GM18951 (cell line): ENCODE results near the gene TSPO.

Source experiments
- POLR2A ChIP-seq: IDR thresholded peaks from 4 replicates; pipeline ENCODE4 v1.6.1; 2011; ENCODE audit warnings: mild to moderate bottlenecking; ENCODE audit not compliant: insufficient read length, insufficient read depth; ENCODE audit errors: extremely low read depth
- in situ Hi-C: fragments of 300-500 bp; cut with MboI; formaldehyde crosslinking; loops from one replicate; pipeline ENCODE4 v1.12.0; 2022; ENCODE audit warnings: low sequenced_read_pairs, mixed read lengths, inconsistent platforms; ENCODE audit not compliant: unreplicated experiment

TSPO gene

DNA sequence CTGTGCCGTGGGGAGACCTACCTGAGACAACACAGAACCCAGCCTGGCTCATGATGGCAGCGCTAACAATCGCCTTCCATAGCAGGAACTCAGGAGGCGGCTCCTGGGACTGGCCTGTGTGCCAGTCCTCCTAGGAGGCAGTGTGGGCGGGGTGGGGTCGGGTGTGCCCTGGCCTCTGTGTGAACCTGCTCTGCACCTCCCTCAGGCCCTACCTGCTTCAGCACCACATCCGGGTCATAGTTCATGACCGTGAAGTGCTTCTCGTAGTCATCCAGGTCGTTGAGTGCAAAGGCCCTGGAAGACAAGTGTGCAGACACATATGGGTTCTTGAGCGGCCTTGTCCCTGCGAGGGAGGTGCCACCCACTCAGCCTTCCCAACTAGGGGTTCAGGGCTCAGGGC is 20.2 kb downstream of the TSPO start:
- TF ChIP-seq POLR2A, result no peak
- in situ Hi-C loops, result no loop called here

DNA sequence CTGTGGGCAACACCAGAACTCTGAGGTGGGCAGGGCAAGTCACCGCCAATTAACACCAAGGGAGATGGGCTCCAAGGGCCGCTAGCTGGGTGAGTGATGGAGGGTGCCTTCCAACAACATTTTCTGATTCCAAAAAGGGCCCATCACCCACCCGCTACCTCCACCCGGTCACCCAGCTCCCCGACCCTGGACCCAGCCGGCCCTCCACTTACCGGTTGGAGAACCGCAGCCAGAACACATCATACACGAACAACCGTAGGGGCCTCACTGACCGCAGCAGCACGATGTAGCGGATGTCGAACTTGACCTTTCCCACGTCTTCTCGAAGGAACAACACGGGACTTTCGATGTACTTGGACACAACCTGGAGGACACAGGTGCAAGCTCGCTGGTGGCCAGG is 20.8 kb downstream of the TSPO start:
- TF ChIP-seq POLR2A, result no peak

DNA sequence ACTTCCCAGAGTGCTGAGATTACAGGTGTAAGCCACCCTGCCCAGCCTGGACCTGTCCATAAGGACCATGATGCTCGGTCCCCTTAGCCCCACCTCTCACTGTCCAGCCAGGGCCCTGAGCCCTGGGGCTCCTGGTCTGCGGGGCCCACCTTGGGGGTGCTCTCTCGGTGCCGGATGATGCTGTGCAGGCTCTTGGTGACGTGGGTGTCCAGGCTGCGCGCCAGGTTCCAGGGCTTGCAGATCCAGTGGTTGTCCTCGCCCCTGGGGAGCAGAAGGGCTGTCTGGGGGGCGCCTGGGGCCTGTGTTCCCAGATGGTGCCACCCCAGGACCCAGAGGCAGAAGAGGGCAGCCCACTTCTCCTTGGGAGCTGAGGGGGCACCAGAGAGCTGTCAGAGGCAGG is 22.2 kb downstream of the TSPO start:
- in situ Hi-C loops, result no loop called here

More for the DNA sequence above, 20.8 kb downstream of the TSPO start:
- in situ Hi-C loops, result no loop called here

DNA sequence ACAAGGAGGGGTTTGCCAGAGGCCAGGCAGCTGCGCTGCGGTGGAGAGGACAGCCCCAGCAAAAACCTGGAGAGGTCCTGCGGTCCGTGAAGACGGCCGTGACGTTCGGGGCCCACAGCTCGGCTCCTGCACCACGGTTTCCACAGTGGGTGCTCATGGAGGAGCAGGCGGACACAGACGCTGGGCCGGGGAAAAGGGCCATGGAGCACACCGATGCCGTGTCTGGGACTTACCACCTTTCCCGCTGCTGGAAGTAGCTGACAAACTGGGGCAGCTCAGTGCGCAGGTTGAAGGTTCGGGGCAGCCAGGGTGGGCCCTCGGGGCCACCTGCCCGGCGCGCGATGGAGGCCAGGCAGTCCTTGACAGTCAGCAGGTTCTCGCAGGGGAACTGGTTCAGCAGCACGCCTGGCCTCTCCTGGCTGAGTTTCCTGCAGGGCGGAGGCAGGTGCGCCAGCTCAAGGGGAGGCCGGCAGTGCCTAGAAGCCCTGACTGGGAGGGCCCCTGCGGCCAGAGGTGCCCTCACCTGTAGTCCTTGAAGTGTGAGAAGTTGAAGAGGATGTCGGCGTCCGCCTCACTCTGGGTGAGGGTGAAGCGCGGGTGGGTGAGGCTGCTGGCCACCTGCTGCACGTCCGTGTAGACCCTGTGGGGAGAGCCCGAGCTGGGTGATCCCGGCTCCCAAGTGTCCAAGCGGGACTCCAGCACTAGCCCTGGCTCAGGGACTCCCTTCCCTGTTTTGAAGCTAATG is 22.8 kb downstream of the TSPO start:
- no peak for TF ChIP-seq POLR2A
- in situ Hi-C loops, result no loop called here

More for the DNA sequence above, 22.2 kb downstream of the TSPO start:
- no peak for TF ChIP-seq POLR2A

DNA sequence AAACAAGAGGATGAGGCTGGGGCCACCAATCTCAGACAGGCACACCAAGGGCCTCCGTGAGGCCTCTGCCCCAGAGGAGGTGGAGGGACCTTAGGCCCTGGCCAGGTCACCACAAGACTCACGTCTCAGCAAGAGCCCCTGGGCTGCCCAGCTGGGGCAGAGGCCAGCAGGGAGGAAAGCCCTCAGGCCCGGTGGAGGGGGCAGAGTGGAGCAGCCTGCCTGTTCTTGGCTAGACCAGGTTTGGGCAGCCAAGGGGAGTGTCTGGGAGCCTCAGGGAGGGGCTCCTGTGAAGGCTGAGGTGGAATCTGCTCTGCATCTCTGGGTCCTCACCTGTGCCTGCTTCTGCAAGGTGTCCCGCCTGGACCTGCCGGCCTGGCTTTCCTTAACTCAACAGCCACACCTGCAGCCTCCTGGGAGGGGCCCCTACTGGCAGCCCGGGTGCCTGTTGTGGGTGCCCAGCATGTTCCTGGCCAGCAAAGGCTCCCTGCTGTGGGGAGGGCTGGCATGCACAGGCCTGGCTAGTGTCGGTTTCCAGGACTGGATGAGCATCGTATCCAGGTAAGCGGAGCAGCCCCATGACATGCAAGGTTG is 23.7 kb downstream of the TSPO start:
- in situ Hi-C loops, result no loop called here
- TF ChIP-seq POLR2A, result no peak

DNA sequence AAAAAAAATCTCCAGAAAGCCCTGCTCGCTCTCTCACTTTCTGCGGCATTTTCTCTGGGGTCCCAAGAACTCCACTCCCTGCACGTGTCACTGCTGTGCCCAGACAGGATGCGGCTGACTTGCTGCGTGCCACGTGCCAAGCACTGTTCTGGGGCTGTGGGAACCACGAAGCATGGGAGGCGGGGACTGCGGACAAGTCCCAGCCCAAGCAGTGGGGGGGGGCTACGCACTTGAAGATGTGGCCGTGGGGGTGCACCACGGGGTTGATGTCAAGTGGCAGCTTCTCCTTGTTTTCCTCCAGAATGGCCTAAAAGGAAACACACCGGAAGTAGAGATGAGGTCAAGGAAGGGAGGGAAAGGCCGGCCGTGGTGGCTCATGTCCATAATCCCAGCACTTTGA is 24.7 kb downstream of the TSPO start:
- in situ Hi-C loops, result no loop called here
- no peak for TF ChIP-seq POLR2A

DNA sequence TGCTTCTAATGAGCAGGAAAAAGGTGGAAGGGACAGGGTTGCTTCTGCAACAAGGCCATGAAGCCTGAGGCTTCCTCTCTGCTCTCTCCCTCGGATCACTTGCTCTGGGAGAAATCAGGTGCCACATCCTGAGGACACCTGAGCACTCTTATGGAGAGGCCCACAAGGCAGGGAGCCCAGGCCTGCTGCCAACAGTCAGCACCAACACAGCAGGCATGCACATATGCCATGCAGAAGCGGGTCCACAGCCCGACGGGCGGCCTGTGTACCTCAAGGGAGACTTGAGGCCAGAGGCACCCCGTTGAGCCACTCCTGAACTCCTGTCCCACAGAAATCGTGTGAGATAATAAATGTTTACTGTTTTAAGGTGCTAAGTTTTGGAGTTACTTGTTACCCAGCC is 26.1 kb downstream of the TSPO start:
- in situ Hi-C loops, result no loop called here
- no peak for TF ChIP-seq POLR2A

DNA sequence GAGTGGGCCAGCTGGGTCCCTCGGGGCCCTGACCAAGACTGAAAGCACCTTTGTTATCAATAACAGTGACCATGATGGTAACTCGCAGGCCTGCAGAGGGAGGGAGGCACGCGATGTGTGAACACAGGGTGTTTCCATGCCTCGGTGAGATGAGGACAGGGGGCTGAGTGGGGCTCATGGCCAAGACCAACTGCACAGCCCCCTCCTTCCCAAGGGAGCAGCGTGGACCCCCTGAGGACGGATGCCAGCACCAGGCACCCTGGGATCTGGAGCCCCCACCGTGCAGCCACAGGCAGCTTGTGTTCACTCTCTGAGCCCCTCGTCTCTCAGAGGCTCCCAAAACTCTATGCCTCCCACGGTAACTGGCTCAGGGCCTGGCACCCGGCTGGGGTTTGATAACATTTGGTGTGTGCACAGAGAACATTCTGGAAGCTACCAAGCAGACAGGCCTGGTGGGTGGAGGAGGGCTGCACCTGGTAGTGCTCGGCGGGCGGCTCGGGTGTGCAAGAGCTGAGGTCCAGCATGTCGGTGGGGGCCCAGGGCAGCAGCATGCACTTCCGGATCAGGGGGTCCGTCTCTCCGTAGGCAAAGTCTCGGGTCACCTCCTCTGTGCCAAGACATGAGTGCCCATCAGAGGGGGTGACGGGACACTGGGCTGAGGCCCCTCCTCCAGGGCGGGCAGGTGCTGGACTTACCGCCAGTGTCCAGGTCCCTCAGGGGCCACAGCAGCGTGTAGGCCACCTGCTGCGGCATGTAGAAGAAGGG is 28.0 kb downstream of the TSPO start:
- in situ Hi-C loops, result no loop called here
- no peak for TF ChIP-seq POLR2A

DNA sequence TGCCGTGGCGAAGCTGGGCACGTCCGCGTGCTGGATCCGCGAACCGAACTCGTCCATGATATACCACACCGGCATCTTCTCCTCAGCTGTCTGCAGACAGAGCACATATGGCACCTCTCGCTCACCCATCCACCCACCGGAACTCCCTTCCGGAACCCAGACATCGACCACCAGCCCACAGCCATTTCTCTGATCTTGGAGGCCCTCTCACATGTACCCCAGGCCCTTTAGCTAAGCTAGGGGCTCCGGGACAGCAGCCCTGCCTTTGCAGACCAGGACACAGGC is 28.5 kb downstream of the TSPO start:
- in situ Hi-C loops, result no loop called here
- TF ChIP-seq POLR2A, result no peak

DNA sequence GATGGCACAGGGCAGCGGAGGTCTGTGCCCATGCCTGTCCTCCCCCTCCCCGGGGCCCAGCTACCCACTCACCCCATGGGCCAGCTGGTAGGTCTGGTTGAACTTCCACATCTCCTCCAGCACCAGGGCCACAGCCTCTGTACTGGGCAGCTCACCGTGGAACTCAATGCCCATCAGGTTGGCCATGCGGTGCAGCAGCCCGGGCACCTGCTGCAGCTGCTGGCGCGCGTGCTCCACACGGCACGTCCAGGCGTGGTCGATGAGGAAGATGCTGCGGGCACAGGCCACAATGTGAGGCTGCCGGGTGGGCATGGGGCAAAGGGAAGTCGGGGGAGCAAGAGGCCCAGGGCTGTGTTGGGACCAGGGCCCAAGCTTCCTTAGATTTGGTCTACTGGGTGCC is 29.3 kb downstream of the TSPO start:
- TF ChIP-seq POLR2A, result no peak
- in situ Hi-C loops, result no loop called here

DNA sequence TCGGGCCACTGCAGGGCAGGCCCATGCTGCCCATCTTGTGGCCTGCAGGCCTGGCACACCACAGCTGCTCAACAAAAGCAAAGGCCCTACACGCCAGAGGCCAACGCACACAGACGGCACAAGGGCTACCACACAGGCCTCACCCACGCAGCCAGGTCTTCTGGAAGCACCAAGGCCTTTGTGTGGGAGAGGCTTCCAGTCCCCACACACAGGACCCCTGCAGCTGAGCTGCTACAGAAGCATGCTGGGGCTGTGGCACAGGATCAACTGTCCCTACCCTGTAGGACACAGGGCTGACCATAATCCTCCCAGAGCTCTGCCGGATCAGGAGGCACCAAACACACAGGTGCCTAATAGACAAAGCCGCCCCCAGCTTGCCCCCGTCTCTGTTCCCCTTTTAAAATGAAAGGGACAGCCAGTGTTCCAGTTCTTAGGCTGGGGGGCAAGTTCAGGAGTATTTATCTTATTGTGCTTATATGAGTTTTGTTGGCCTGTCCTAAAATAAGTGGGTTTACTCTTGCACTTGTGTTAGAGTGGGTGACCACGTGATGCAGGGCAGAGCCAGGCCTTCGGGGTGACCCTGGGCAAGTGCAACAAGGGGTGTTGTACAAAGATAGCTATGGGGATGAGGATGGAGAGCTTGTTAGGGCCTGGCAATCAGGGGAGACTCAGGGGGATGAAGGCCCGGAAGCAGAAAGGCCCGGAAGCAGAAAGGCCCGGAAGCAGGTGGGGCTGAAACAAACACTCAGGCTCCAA is 30.1 kb downstream of the TSPO start:
- TF ChIP-seq POLR2A, result no peak
- in situ Hi-C loops, result no loop called here

DNA sequence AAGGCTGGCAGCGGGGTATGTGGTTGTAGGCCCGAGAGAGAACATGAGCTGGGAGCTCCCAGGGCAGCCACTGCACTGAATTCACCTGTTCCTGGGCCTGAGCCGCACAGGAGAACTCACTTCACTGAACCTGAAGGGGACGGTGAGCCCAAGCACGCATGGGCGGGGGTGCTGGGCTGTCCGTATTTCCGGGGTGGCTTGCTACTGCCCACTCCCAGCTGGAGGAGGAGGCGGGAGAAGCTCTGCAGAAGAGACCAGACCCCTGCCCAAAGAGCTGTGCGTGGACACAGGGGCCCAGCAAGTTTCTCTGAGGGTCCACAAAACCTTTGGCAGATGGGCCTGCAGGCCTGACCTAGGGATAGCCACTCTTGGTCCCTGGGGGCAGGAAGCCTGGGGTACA is 30.8 kb downstream of the TSPO start:
- in situ Hi-C loops, result no loop called here
- TF ChIP-seq POLR2A, result no peak

DNA sequence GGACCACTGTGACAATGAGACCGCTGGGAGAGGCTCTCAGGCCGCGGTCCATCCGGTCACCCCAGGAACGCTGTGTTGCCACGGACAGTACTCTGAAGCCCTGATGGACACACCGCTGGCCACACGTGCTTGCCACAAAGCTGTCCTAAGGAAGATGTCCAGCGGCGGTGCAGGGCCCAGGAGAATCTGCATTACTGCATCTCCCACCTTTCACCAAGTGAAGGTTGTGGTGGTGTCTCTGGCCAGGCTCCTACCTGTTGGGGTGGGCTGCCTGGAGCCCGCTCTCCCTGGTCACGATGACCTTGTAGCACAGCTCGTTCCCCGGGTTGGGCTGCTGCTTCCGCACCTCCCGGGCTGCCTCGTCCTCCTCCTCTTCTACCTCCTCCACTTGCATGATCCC is 31.4 kb downstream of the TSPO start:
- TF ChIP-seq POLR2A, result no peak

More for the DNA sequence above, 31.4 kb downstream of the TSPO start:
- in situ Hi-C loops, result no loop called here
